ENCODE data around the gene AUTS2. TPM values are rescaled to one million over a fixed set of nuclear protein-coding genes. Genes with fewer than 3 reads are reported as not detected.

AUTS2 gene
- total RNA-seq, 2 experiments from 2014 or later = 17.5 to 23.8 TPM

- POLR2A ChIA-PET = no interaction called here
- peaks cover 2% of the 10 kb centered on the region for H3K9me3 Mint-ChIP-seq
- H3K4me3 Mint-ChIP-seq = no peak overlapping the region
- no peaks in the 10 kb centered on the region for H3K27me3 Mint-ChIP-seq
- DNase-seq = no peak
- no peak for ATAC-seq (ENCODE audit: low read depth)
- H3K36me3 Mint-ChIP-seq = no peaks in the 10 kb centered on the region
- no peaks in the 10 kb centered on the region for H3K4me1 Mint-ChIP-seq
- no peak overlapping the region for H3K27ac Mint-ChIP-seq
These were observed 1238.0 kb downstream of the AUTS2 start for GRCh38 chr7:70836279-70836678.

- POLR2A ChIA-PET = no interaction called here
- DNase-seq (no peak), ATAC-seq (ENCODE audit: low read depth) (no peak)
- Mint-ChIP-seq H3K9me3 (peaks cover 2% of the 10 kb centered on the region), H3K4me3 (no peak overlapping the region), H3K4me1 (no peaks in the 10 kb centered on the region), H3K36me3 (no peaks in the 10 kb centered on the region), H3K27me3 (no peaks in the 10 kb centered on the region), H3K27ac (no peak overlapping the region)
These were observed 1238.7 kb downstream of the AUTS2 start for GRCh38 chr7:70836946-70837345.

- POLR2A ChIA-PET = no interaction called here
- Mint-ChIP-seq H3K27ac (no peak overlapping the region), H3K4me3 (no peak overlapping the region), H3K9me3 (peaks cover 4% of the 10 kb centered on the region), H3K27me3 (no peaks in the 10 kb centered on the region), H3K36me3 (no peaks in the 10 kb centered on the region), H3K4me1 (no peaks in the 10 kb centered on the region)
- ATAC-seq (ENCODE audit: low read depth) (no peak), DNase-seq (no peak)
These were observed 1239.3 kb downstream of the AUTS2 start for GRCh38 chr7:70837589-70837988.

- H3K27ac Mint-ChIP-seq = no peak overlapping the region
- POLR2A ChIA-PET = no interaction called here
These were observed 1240.1 kb downstream of the AUTS2 start for GRCh38 chr7:70838292-70838907.

More at GRCh38 chr7:70838292-70838907, 1240.1 kb downstream of the AUTS2 start:
- DNase-seq = no peak
- H3K27me3 Mint-ChIP-seq = no peaks in the 10 kb centered on the region
- peaks cover 7% of the 10 kb centered on the region for H3K9me3 Mint-ChIP-seq
- no peaks in the 10 kb centered on the region for H3K36me3 Mint-ChIP-seq
- H3K4me1 Mint-ChIP-seq = no peaks in the 10 kb centered on the region
- H3K4me3 Mint-ChIP-seq = no peak overlapping the region
- ATAC-seq (ENCODE audit: low read depth) = no peak

All from activated naive CD8-positive, alpha-beta T cell treated with anti-CD3 and anti-CD28 coated beads, Interleukin-2, amount 10 ng/mL, durations not matched to agents 7 days and 5 days (primary cell).